ENCODE results near the gene TRIM32. TPM values are rescaled to one million over a fixed set of nuclear protein-coding genes. Genes with fewer than 3 reads are reported as not detected.

The TRIM32 gene
- total and polyA plus RNA-seq, 2 of the 13 experiments (the other 11 are each of a cell fraction or from before 2014, with no cell fraction given) = 6.5 to 7.7 TPM

- no peak for TF ChIP-seq AHDC1 (CRISPR knock-in tag; IDR thresholded peaks at IDR 0.05; ENCODE audit: borderline replicate concordance)
- no peak for TF ChIP-seq ZNF777 (CRISPR knock-in tag; IDR thresholded peaks at IDR 0.05)
- no peak; the same call in 1 of the 2 replicates for TF ChIP-seq ELF4 (CRISPR knock-in tag; IDR thresholded peaks at IDR 0.05; ENCODE audit: borderline replicate concordance)
- TF ChIP-seq CREB1 (IDR thresholded peaks at IDR 0.05) = no peak
- TF ChIP-seq CREB1 (CRISPR knock-in tag; IDR thresholded peaks at IDR 0.05) = no peak
- no peak for TF ChIP-seq ZNF503 (CRISPR knock-in tag; IDR thresholded peaks at IDR 0.05)
- 0 out of 2 replicates have a peak, but pooled peaks have one; percentile 18 for TF ChIP-seq ZNF609 (CRISPR knock-in tag; IDR thresholded peaks at IDR 0.05; ENCODE audit: borderline replicate concordance)
- no peak for TF ChIP-seq ZBTB49 (CRISPR knock-in tag; IDR thresholded peaks at IDR 0.05; ENCODE audit: borderline replicate concordance)
- no peak; the same call in 1 of the 2 replicates for TF ChIP-seq KDM3A (CRISPR knock-in tag; IDR thresholded peaks at IDR 0.05; ENCODE audit: low read depth)
- TF ChIP-seq KLF13 (CRISPR knock-in tag; IDR thresholded peaks at IDR 0.05) = no peak
- no peak for TF ChIP-seq TBX3 (IDR thresholded peaks at IDR 0.05; ENCODE audit: borderline replicate concordance)
- TF ChIP-seq RFX3 (CRISPR knock-in tag; IDR thresholded peaks at IDR 0.05) = no peak
Observed at GRCh38 chr9:116687074-116687753, at the start of gene TRIM32 (continued).
